HG03039 (cell line): ENCODE results near the gene ZBTB24.

Source experiments
- ATAC-seq: cut with Tn5 transposase; IDR thresholded peaks from one replicate; pipeline ENCODE4 v1.9.1; 2021; ENCODE audit warnings: mild to moderate bottlenecking, moderate library complexity; ENCODE audit not compliant: unreplicated experiment

ZBTB24 gene

GRCh38 chr6:109503327-109504224, 20.6 kb upstream of the ZBTB24 start:
- no peak for ATAC-seq

GRCh38 chr6:109498936-109499335, 15.9 kb upstream of the ZBTB24 start:
- ATAC-seq: no peak

GRCh38 chr6:109498052-109498451, 15.0 kb upstream of the ZBTB24 start:
- ATAC-seq: no peak

GRCh38 chr6:109496036-109496772, 13.2 kb upstream of the ZBTB24 start:
- no peak for ATAC-seq

GRCh38 chr6:109493865-109494264, 10.8 kb upstream of the ZBTB24 start:
- no peak for ATAC-seq

GRCh38 chr6:109491207-109491938, 8.4 kb upstream of the ZBTB24 start:
- ATAC-seq: no peak

GRCh38 chr6:109490713-109491112, 7.7 kb upstream of the ZBTB24 start:
- no peak for ATAC-seq

GRCh38 chr6:109488001-109488400, 5.0 kb upstream of the ZBTB24 start:
- ATAC-seq: no peak

- no peak for ATAC-seq
Measured at GRCh38 chr6:109486068-109486467, 3.0 kb upstream of the ZBTB24 start.

- ATAC-seq: no peak
Measured at GRCh38 chr6:109485266-109485935, 2.4 kb upstream of the ZBTB24 start.

GRCh38 chr6:109484122-109484521, 1.1 kb upstream of the ZBTB24 start:
- no peak for ATAC-seq

GRCh38 chr6:109483735-109484057, 677 bp upstream of the ZBTB24 start:
- no peak for ATAC-seq

- ATAC-seq: no peak
Measured at GRCh38 chr6:109480993-109481480, 2.0 kb downstream of the ZBTB24 start.

- no peak for ATAC-seq
Measured at GRCh38 chr6:109478841-109479624, 4.0 kb downstream of the ZBTB24 start.

GRCh38 chr6:109478222-109478805, 4.7 kb downstream of the ZBTB24 start:
- no peak for ATAC-seq

GRCh38 chr6:109477725-109478124, 5.3 kb downstream of the ZBTB24 start:
- ATAC-seq: no peak

GRCh38 chr6:109477184-109477583, 5.8 kb downstream of the ZBTB24 start:
- ATAC-seq: no peak

- ATAC-seq: no peak
Measured at GRCh38 chr6:109475625-109476024, 7.4 kb downstream of the ZBTB24 start.

- ATAC-seq: no peak
Measured at GRCh38 chr6:109474995-109475394, 8.0 kb downstream of the ZBTB24 start.

- no peak for ATAC-seq
Measured at GRCh38 chr6:109473120-109473519, 9.9 kb downstream of the ZBTB24 start.
